ENCODE measurements around the gene TEKT2. TPM values are rescaled to one million over a fixed set of nuclear protein-coding genes. Genes with fewer than 3 reads are reported as not detected.

The TEKT2 gene
- total RNA-seq, 1 experiment from 2014 or later: not detected

GRCh38 chr1:36114371-36114770, 30.5 kb downstream of the TEKT2 start:
- ChIA-PET CTCF (interaction anchor here (0.7 to 2.0 kb wide), 4 partner anchors 12 to 331 kb away, joined by 3 to 5 read pairs (median 3); no protein-coding TSS in a partner anchor), POLR2A (no interaction called here)
- no peak overlapping the region for H3K4me3 Mint-ChIP-seq (ENCODE audit: unreplicated experiment)
- no peak for DNase-seq (ENCODE audit: unreplicated experiment)
- no peaks in the 10 kb centered on the region for H3K9me3 Mint-ChIP-seq (ENCODE audit: unreplicated experiment)
- BruUV-seq (replicated peaks): no TSS peak
- intact Hi-C loops (cut with micrococcal nuclease): no loop called here
- H3K27ac Mint-ChIP-seq (ENCODE audit: low read depth, unreplicated experiment): no peak overlapping the region
- H3K4me1 Mint-ChIP-seq (ENCODE audit: insufficient read depth, unreplicated experiment): peaks cover under 1% of the 10 kb centered on the region
- TF ChIP-seq CTCF (IDR thresholded peaks at IDR 0.05; ENCODE audit: unreplicated experiment): no peak
- H3K27me3 Mint-ChIP-seq (ENCODE audit: insufficient read depth, unreplicated experiment): no peaks in the 10 kb centered on the region
- no peaks in the 10 kb centered on the region for H3K36me3 Mint-ChIP-seq (ENCODE audit: insufficient read depth, unreplicated experiment)

GRCh38 chr1:36115200-36115669, 31.3 kb downstream of the TEKT2 start:
- H3K36me3 Mint-ChIP-seq (ENCODE audit: insufficient read depth, unreplicated experiment): no peaks in the 10 kb centered on the region
- no peak overlapping the region for H3K27ac Mint-ChIP-seq (ENCODE audit: low read depth, unreplicated experiment)
- no peak for DNase-seq (ENCODE audit: unreplicated experiment)
- intact Hi-C loops (cut with micrococcal nuclease): no loop called here
- no peaks in the 10 kb centered on the region for H3K27me3 Mint-ChIP-seq (ENCODE audit: insufficient read depth, unreplicated experiment)
- ChIA-PET POLR2A (no interaction called here), CTCF (interaction anchor here (0.7 to 2.0 kb wide), 3 partner anchors 15 to 72 kb away, joined by 3 to 5 read pairs (median 3); no protein-coding TSS in a partner anchor)
- no peak overlapping the region for H3K4me3 Mint-ChIP-seq (ENCODE audit: unreplicated experiment)
- TF ChIP-seq CTCF (IDR thresholded peaks at IDR 0.05; ENCODE audit: unreplicated experiment): no peak
- no peaks in the 10 kb centered on the region for H3K4me1 Mint-ChIP-seq (ENCODE audit: insufficient read depth, unreplicated experiment)
- BruUV-seq (replicated peaks): no TSS peak
- no peaks in the 10 kb centered on the region for H3K9me3 Mint-ChIP-seq (ENCODE audit: unreplicated experiment)

GRCh38 chr1:36115931-36116330, 32.0 kb downstream of the TEKT2 start:
- no peaks in the 10 kb centered on the region for H3K27me3 Mint-ChIP-seq (ENCODE audit: insufficient read depth, unreplicated experiment)
- ChIA-PET POLR2A (no interaction called here), CTCF (interaction anchor here (0.6 to 2.0 kb wide), 4 partner anchors 9 to 136 kb away, joined by 3 to 5 read pairs (median 4); no protein-coding TSS in a partner anchor)
- no peaks in the 10 kb centered on the region for H3K4me1 Mint-ChIP-seq (ENCODE audit: insufficient read depth, unreplicated experiment)
- BruUV-seq (replicated peaks): no TSS peak
- no peaks in the 10 kb centered on the region for H3K9me3 Mint-ChIP-seq (ENCODE audit: unreplicated experiment)
- no peak for TF ChIP-seq CTCF (IDR thresholded peaks at IDR 0.05; ENCODE audit: unreplicated experiment)
- intact Hi-C loops (cut with micrococcal nuclease): no loop called here
- DNase-seq (ENCODE audit: unreplicated experiment): no peak
- no peaks in the 10 kb centered on the region for H3K36me3 Mint-ChIP-seq (ENCODE audit: insufficient read depth, unreplicated experiment)
- H3K4me3 Mint-ChIP-seq (ENCODE audit: unreplicated experiment): no peak overlapping the region
- H3K27ac Mint-ChIP-seq (ENCODE audit: low read depth, unreplicated experiment): no peak overlapping the region

GRCh38 chr1:36116901-36117300, 33.0 kb downstream of the TEKT2 start:
- H3K27ac Mint-ChIP-seq (ENCODE audit: low read depth, unreplicated experiment): no peak overlapping the region
- CTCF ChIA-PET: interaction anchor here (0.8 to 1.3 kb wide), 3 partner anchors 18 to 101 kb away, joined by 3 to 4 read pairs (median 3); no protein-coding TSS in a partner anchor

More at GRCh38 chr1:36116901-36117300, 33.0 kb downstream of the TEKT2 start:
- intact Hi-C loops (cut with micrococcal nuclease): no loop called here
- H3K4me3 Mint-ChIP-seq (ENCODE audit: unreplicated experiment): no peak overlapping the region
- no peaks in the 10 kb centered on the region for H3K4me1 Mint-ChIP-seq (ENCODE audit: insufficient read depth, unreplicated experiment)
- H3K9me3 Mint-ChIP-seq (ENCODE audit: unreplicated experiment): no peaks in the 10 kb centered on the region
- TF ChIP-seq CTCF (IDR thresholded peaks at IDR 0.05; ENCODE audit: unreplicated experiment): no peak
- no peaks in the 10 kb centered on the region for H3K27me3 Mint-ChIP-seq (ENCODE audit: insufficient read depth, unreplicated experiment)
- no peak for DNase-seq (ENCODE audit: unreplicated experiment)
- POLR2A ChIA-PET: no interaction called here
- H3K36me3 Mint-ChIP-seq (ENCODE audit: insufficient read depth, unreplicated experiment): no peaks in the 10 kb centered on the region
- BruUV-seq (replicated peaks): no TSS peak
